ENCODE measurements around the gene ZNF526.

ZNF526 gene

DNA sequence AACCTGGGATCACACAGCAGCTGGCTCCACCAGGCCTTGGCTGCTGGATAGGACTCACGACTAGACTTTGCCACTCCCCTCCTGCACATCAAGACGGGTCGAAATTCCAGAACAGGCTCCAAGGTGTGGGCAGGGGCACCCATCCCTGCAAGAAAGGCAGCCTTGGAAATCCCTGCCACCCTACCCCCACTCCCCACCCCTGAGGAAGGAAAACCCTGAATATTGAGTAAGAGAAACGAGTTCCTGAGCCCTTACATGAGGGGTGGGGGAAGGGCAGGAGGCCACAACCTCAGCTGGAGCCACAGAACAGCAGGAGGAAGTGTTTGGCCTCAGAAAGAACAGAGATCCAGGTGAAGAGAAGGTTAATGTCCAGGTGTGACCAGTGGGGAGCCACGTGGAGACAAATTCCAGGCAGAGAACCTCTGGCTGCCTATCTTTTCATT is 22.7 kb upstream of the ZNF526 start:
- DNase-seq (ENCODE audit: low spot score): no peak

DNA sequence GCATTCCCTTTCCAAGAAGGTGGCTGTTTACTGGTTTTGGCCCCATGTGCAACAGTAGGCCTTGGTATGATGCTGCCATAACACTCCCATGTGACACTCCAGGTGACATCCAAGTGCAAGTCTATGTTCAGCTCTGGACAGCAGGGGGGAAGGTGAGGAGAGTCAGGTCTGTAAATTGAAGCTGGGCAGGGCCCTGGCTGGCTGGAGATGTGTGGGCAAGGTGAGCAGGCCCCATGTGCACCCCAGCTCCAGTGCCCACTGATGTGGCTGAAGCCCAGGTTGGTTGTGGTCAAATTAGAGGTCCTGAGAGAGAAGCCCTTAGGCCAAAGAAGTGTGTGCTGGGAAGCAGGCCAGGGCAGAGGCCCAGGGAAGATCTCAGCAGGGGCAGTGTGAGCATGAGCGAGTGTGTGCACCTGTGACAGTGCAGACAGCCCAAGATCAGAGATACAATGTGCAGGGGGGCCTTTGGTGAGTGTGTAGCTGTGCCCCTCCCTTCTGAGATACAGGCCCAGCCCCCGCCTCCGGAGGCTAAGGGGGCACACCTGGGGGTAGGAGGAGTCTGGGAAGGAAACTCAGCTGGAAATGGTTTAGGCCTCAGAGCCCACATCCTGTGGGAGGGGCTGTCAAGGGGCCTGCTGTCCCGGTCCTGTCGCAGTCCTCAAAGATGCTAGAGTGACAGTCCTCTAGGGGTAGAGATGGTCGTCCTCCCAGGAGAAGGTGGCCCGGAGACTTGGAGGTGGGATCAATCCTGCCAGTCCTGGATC is 21.3 kb upstream of the ZNF526 start:
- DNase-seq (ENCODE audit: low spot score): peak; percentile 75

DNA sequence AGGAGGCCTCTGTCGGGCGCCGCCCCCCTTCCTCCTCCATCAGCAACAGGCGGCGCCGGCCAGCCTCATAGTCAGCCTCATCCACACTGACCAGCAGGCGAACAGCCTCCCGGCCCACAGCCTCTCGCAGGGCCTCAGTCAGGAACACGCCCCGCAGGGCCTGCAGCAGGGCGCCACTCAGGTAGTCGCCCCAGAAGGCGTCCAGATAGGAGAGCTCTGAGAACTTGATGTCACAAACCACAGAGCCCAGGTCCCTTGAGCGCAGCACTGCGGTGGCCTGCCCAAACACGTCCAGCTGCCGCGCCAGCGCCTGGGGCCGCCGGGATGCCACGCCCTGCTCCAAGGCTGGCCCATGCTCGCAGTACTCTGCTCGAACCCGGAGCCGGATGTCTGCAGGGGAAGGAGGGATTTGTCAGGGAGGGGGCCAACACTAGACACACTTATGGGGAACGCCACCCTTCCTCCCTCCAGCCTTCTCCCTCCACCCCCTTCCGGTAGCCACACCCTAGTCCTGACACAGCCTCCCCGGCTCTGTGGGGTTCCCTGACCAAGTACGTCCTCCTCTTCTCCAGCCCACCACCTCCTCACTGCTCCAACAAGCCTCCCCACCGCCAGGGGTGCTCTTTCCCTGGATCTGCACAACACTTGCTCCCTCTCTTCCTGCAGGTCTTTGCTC is 20.5 kb upstream of the ZNF526 start:
- DNase-seq (ENCODE audit: low spot score): peak; percentile 53

DNA sequence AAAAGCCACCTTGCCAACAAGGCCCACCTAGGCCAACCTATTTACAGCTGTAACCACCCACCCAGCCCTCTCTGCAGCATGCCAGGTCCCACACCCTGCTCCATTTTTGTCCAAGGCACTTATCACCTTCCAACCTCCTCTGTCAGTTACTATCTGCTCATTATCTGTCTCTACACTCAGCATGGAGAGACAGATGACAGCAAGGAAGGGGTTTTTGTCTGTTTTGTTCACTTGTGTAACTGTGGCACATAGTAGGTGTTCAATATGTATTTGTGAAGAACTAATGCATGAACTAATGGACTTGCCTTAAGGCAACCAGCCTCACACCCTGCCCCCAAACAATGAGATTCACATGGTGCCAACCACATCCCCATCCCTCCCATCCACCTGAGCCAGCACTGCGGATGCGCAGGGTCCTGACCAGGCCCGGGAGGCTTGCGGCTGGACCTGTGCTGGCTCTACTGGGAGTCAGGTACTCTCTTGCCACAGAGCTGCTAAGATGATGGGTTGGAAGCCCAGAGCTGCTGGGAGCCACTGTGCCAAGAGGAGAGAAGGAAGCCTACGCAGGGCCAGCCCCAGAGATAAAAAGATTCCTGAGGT is 19.9 kb upstream of the ZNF526 start:
- DNase-seq (ENCODE audit: low spot score): no peak

DNA sequence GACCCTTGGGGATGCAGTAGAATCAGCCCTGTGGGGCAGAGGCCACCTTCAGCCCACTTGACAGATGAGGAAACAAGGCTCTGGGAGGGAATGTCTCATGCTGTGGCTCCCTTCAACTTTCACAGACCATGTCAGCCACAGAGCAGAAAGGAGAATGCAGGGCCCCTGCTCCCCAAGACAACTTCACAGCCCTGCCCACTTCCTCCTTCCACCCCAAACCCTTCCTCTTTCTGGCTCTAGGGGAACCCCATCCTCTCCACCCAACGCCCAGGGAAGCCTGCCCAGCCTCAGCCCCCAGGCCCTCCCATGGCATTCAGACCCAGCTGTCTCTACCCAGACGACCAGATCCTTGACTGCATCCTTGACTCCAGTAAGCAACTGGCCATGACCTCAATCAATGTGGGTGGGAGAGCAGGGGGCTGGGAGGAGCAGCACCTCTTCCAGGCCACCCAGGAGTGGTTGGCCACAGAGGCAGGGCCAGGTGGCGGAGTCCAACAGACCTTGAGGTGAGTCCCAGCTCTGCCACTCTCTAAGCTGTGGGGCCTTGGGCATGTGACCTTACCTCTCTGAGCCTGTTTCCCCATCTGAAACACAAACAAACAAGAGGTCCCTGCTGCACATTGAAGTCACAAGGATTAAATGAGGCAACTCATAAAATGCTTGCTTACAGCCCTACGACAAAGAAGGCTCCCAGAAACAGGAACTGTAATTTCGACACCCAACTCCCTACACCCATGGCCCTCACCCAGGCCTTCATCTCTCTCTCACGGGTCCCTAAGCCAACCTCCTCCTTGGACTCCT is 18.4 kb upstream of the ZNF526 start:
- DNase-seq (ENCODE audit: low spot score): peak; percentile 88

DNA sequence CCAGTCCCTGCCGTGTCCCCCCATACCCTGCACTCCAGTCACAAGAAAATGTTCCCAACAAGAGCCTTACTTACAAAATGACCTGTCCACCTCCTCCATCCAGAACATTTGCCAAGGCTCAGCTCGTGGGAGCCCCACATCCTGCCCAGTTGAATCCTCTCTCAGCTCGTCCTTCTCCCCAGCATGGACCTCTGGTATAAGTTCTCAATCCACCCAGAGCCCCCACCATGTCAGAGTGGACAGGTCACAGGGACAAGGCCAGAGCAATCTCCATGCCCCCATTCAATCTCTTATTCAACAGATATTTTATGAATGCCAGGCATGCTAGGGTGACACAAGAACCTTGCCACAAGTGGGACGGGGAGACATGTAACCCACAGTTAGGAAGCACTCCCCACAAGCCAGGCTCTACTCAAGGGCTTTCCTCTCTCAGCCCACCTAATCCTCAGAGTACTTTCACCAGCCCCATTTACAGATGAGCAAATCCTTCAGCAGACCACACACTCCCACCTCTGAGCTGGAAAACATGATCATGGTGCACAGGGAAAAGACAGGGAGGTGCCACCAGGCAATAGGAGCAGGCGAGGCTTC is 17.7 kb upstream of the ZNF526 start:
- DNase-seq (ENCODE audit: low spot score): no peak

DNA sequence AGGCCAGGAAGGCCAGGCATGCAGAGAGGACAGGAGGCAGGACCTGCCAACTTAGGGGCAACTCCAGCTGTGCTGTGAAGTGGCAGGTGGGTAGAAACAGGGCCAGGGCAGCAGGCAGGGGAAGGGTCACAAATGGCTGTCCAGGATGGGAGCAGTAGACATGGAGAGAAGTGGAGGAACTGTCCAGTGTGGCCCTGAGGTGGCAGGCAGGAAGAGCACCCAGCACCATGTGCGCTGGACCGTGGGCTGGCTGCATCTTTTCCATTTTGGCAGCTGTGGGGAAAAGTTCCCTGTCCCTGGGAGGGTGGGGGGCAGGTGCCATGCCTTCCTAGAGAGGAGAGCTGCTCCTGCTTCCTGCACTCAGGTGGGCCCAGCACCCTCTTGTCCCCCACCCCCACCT is 16.4 kb upstream of the ZNF526 start:
- peak; percentile 33 for DNase-seq (ENCODE audit: low spot score)

DNA sequence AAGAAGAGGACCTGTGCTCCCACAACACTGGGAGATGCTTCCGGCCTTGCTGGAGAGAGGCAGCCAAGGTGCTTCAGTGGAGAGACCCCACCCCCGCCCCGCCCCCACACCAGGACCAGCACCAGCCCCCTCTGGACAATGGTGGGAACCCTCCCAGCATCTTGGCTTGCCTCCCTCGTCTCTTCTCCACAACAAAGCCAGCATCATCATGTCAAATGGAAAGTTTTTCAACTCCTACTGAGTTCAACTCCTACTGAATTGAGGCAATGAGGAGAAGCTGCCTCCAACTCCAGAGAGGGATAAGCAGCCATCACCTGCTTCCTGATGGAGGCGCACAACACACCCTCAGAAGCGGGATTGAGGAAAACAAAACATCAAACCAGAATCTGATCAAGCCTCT is 15.4 kb upstream of the ZNF526 start:
- DNase-seq (ENCODE audit: low spot score): no peak

DNA sequence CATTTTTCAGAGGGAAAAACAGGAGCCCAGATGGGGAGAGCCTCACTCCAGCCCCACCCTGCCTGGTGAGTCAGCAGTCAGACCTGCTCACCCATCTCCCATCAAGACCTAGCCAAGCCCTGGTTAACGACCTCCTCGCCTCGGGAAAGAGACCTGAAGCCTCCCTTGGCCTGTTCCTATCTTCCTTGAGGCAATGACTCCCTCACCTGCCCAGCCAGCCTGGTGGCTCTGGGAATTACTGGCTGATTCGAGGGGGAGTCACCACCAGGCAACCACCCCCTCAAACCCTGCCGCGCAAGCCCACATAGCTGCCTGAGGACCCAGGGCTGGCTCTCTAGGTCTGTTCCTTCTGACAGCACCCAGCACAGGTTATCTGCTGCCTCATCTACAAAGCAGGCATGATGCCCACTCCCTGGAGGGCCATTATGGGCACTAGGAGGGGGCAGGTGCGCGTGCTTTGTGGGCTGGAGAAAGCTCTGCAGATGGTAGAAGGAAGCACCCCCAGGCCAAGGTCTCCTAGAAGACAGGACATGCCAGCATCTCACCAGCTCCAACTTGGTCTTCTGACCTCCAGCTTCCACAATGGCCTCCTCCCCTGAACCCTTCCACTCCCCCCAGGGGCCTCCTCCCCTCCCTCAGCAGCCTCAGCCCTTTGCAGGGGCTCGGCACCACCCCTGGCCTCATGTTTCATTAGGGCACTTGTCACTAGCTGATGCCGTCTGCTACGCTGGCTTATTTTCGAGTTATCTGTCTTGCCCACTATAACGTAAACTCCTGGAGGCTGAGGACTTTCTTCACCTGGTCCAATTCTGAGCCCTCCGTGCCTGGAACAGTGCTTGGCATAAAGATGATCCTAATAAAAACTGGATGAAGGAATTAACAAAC is 13.0 kb upstream of the ZNF526 start:
- no peak for DNase-seq (ENCODE audit: low spot score)

DNA sequence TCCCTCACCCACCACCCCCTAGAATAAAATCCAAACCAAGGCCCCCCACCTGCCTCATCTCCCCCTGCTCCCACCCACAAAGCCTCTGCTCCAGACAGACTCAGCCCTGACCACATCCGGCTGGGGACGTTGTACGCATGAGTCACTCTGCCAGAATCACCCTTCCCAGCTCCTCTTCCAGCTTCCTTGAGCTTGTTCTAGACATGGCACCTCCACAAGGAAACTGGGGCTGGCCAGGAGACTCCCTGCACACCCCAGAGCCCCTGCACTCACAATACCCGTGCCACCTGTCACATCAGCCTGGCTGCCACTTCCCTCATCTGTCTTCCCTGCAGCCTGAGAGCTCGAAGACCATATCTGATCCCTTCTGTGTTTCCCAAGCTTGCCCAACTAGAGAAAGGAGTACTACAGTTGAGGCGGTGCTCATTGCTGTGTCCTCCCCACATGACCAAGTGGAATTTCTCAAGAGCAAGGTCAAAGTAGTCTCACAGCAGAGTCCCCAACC is 12.3 kb upstream of the ZNF526 start:
- no peak for DNase-seq (ENCODE audit: low spot score)

DNA sequence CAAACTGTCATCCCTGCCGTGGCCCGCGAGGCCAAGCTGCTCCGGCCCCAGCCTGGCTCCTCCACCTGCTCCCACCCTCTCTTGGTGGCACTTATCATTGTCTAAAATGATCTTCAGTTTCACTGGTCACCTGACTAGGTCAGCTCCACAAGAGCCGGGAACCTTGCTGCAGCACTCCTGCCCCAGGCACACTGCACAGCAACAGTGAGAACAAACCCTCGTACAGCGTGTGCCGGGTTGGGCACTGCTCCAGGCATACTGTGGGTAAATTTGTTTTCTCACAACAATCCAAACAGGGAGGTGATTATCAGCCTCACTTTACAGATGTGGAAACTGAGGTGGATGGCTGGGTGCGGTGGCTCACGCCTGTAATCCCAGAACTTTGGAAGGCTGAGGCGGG is 11.5 kb upstream of the ZNF526 start:
- no peak for DNase-seq (ENCODE audit: low spot score)

DNA sequence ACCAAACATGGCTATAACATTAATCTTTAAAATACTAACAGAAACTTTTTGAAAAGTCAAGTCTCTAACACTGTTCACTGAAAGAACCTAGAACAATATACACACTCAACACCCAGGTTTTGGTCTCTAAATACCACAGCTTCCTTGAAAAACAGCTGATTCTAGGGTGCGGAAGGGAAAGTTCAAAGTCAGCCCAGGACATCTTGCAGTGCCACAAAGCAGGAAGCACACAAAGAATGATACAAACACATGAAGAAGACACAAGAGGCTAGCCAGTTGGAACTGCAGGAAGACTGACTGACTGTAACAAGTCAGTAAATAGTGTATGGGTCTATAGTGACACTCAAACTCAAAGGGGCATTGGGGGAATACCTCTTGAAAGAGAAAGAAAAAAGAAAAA is 7.2 kb upstream of the ZNF526 start:
- DNase-seq (ENCODE audit: low spot score): no peak

DNA sequence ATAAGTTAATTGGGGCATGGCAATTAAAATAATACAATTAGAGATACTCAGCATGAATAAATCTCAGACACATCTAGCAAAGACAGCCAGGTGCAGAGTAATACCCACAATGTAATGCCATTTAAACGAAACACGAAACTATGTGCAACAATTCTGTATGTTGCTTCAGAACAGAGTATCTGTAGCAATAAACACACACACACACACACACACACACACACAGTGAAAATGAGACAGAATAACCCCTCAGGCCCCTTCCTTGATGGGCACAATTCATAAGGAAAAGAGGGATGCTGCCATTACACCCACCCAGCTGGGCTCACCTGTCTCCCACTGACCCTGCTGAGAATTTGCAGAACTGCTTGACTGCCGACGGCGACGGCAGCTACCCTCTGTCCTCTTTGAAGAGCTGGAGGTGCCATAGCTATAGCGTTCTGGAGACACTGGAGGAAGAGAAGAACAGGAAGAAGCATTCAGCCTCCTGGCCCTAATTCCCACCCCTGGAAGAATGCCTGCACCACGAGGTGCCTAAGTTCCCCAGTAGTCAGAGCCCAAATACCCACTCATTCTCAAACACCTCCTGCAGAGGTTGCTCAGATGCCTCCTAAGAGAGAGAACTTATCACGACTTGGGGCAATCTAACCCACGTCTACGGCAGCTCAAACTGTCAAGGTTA is 5.2 kb upstream of the ZNF526 start:
- DNase-seq (ENCODE audit: low spot score): no peak

DNA sequence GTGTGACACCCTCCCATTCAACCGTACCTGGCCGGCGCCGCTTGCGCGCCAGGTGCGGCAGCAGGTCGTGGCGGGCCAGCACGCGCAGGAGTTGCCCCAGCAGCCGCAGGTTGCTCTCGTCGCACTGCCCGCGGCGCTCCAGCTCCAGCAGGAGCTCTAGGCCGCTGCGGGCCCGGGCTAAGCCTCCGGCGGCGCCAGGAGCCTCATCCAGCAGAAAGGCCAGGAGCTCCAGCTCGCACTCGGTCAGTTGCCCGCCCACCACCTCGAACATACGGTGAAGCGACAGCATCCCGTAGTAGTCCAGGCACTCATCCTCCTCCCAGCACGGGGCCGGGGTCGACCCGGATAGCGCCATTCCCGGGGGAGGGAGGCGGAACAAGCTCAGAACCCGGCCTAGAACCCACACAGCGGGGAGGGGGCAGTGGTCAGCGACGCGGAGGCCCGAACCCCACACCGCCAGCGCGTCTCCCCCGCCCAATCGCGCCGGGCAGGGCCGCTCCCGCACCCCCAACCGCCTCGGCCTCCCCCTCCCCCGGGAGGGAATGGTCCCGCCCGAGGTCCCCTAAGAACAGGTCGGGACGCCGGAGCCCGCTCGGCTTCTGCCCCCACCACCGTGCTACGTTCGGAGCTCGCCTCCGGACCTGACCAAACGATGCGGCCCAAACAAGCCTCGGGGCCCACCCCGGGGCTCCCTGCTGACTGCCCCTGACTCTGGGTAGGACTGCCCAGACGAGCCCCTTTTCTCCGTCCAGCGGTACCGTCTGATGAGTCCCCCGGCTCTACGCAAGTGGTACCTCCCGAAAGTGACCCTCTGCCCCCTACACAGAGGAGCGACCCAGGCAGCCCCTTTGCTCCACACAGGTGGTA is 3.2 kb upstream of the ZNF526 start:
- DNase-seq (ENCODE audit: low spot score): peak; percentile 30

DNA sequence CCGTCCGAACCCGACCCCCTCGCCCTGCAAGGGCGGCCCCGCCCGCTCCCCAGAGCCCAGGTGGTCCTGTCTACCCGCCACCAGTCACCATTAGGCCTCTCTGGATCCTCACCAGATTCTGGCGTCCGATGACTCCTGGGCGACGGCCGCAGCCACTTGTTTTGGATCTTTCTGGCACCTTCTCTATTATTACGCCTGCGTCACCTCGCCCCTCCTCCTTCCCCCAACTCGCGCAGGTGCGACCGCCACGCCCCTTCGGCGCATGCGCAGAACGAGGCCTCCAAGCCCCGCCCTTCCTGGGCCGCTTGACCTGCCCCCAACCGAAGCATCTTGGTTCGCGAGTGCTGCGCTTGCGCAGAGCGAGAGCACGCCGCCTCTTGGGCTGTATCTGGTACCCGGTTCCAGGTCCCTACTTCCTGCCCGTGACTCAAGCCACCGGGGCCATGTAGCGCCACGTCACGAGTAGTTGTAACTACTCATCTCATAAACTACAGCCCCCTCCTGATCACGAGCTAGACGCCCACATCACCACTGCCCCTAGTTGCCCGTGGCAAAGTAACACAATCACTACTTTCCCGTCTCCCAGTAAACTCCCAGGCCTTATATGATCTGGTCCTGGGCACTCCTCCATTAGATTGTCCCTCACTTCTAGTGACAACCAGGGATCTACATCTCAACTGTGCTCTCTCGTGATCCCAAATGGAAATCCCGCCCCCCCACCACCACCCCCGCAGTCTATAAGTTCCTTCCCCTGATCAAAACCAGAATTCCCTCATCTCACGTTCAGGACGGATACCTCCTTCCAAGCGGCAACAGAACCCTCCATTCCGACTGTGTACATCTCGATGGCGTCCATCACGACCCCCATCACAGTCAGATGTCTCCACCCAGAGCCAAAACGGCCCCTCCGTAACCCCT is 2.3 kb upstream of the ZNF526 start, which contains the start of gene DEDD2:
DEDD2 (minus strand) TSS at position 158 of the 918 bp plus-strand sequence. CDS start 670 bp downstream, outside the sequence.
- peak; percentile 96 for DNase-seq (ENCODE audit: low spot score)

DNA sequence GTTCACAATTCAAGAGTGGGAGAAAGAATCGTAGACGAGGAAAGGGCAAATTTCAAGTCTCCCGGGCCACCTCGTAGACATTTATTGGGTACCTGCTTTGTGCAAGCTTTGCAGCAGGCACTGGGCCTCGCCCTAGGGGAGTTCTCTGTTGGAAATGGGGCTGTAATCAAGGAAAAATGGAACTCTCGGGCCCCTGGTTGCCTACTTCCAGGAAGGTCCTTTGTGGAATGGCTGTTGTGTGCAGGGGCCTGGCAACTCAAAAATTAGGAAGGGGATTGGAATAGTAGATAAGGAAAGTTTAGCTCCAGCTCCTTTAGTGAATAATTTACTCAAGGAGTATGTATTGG is 612 bp downstream of the ZNF526 start:
- no peak for DNase-seq (ENCODE audit: low spot score)

DNA sequence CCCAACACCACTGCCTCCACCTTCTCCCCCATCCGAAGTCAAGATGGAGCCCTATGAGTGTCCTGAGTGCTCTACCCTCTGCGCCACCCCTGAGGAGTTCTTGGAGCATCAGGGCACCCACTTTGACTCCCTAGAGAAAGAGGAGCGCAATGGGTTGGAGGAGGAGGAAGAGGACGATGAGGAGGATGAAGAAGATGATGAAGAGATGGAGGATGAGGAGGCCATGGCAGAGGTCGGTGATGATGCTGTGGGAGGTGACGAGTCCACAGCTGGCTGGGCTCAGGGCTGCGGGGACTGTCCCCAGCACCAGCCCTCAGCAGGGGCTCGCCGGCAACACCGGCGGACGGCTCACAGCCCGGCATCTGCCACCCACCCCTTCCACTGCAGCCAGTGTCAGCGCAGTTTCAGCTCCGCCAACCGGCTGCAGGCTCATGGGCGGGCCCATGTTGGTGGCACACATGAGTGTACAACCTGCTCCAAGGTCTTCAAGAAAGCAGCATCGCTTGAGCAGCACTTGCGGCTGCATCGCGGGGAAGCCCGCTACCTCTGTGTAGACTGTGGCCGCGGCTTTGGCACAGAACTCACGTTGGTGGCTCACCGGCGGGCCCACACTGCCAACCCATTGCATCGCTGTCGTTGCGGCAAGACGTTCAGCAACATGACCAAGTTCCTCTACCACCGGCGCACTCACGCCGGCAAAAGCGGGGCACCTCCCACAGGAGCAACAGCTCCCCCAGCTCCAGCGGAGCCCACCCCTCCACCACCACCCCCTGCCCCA is 5.0 kb downstream of the ZNF526 start:
- no peak for DNase-seq (ENCODE audit: low spot score)
